Panc1 (cell line): ENCODE results near the gene ANKMY2. TPM values are rescaled to one million over a fixed set of nuclear protein-coding genes. Genes with fewer than 3 reads are reported as not detected.

ENCODE experiments used
- ATAC-seq: fragments of 200-7000 bp; cut with Tn5 transposase; 2 replicates; pipeline ENCODE4 v1.9.1; 2020; ENCODE audit warnings: mild to moderate bottlenecking, moderate library complexity
- BruUV-seq: library from RNA; stranded (reverse); fragments of 400-500 nt; replicated peaks from 2 replicates; lab custom pipeline; 2021; lab: Mats Ljungman, UMichigan
- CTCF ChIA-PET: fragments of 300-600 bp; sonication (Branson Sonifier 250); formaldehyde crosslinking; loops from one replicate; lab custom pipeline; 2022; ENCODE audit warnings: antibody characterized with exemption; lab: Charles Lee
- POLR2A ChIA-PET: fragments of 300-600 bp; sonication (Branson Sonifier 250); formaldehyde crosslinking; loops from one replicate; lab custom pipeline; 2022; ENCODE audit warnings: antibody characterized with exemption; lab: Charles Lee
- DNase-seq: peaks from one replicate; pipeline ENCODE4 v3.0.0-alpha.2; 2010; ENCODE audit warnings: low read depth, low spot score
- H3K27ac ChIP-seq: 2 replicates; pipeline ENCODE4 v1.5.1; 2011; ENCODE audit warnings: mild to moderate bottlenecking, low read length, inconsistent platforms
- H3K27me3 ChIP-seq: fragments of 200-500 bp; sonication (Bioruptor generic); 2 replicates; pipeline ENCODE4 v1.6.0; 2014; ENCODE audit warnings: low read length, inconsistent platforms; ENCODE audit not compliant: control insufficient read depth, insufficient read depth
- H3K36me3 ChIP-seq: fragments of 200-500 bp; sonication (Bioruptor generic); 2 replicates; pipeline ENCODE4 v1.5.1; 2014; ENCODE audit warnings: inconsistent platforms, mild to moderate bottlenecking, low read length, moderate library complexity; ENCODE audit not compliant: control insufficient read depth, insufficient read depth
- H3K4me1 ChIP-seq: 2 replicates; pipeline ENCODE4 v1.5.1; 2011; ENCODE audit warnings: inconsistent platforms, mild to moderate bottlenecking, low read length, moderate library complexity; ENCODE audit not compliant: control insufficient read depth, insufficient read depth
- H3K4me3 ChIP-seq, 2 experiments: 2 replicates each; pipeline ENCODE4 v1.5.1; 2011 to 2012; ENCODE audit warnings: low read depth in 2 of 2, low read length in 2 of 2, mild to moderate bottlenecking in 2 of 2, inconsistent platforms in 1 of 2, moderate library complexity in 1 of 2
- H3K9me3 ChIP-seq: fragments of 200-500 bp; sonication (Bioruptor generic); 2 replicates; pipeline ENCODE4 v1.5.1; 2014; ENCODE audit warnings: low read depth, mild to moderate bottlenecking, inconsistent platforms, low read length, moderate library complexity; ENCODE audit not compliant: control insufficient read depth, insufficient read depth
- POLR2AphosphoS5 ChIP-seq: IDR thresholded peaks from 2 replicates; pipeline ENCODE4 v1.6.1; 2012; ENCODE audit warnings: mild to moderate bottlenecking, low read depth, low read length, moderate library complexity
- SIN3A ChIP-seq: IDR thresholded peaks from 2 replicates; pipeline ENCODE4 v1.6.1; 2012; ENCODE audit warnings: low read depth, mild to moderate bottlenecking, low read length, moderate library complexity, borderline replicate concordance; ENCODE audit not compliant: insufficient read depth
- TCF7L2 ChIP-seq: IDR thresholded peaks from 2 replicates; pipeline ENCODE4 v1.6.1; 2011; ENCODE audit warnings: mild to moderate bottlenecking, low read depth, low read length, inconsistent platforms
- in situ Hi-C: cut with HindIII; loops from 2 replicates; pipeline ENCODE4 v1.10.0; 2016; ENCODE audit warnings: low sequenced_read_pairs, low pct_unique_long_range_greater_than_20kb
- intact Hi-C: fragments of 100-400 bp; cut with micrococcal nuclease; formaldehyde crosslinking; loops from one replicate; pipeline ENCODE4 v1.10.0; 2022; ENCODE audit not compliant: unreplicated experiment
- total RNA-seq: library from RNA; stranded (reverse); gene quantifications from one replicate; pipeline ENCODE4 v1.2.1, GENCODE V29; 2021; ENCODE audit not compliant: unreplicated experiment
- TF ChIP-seq, protein P1 (sequence below): fragments of 450-650 bp; IDR thresholded peaks from 2 replicates; pipeline ENCODE4 v1.5.1; 2017; ENCODE audit warnings: mild to moderate bottlenecking
- TF ChIP-seq, protein P2 (sequence below), 2 experiments: IDR thresholded peaks; 2 replicates each; pipeline ENCODE4 v1.6.1; 2011 to 2012; ENCODE audit warnings: low read depth in 2 of 2, control low read depth in 1 of 2, low read length in 1 of 2, mild to moderate bottlenecking in 1 of 2, moderate library complexity in 1 of 2; ENCODE audit not compliant: insufficient read depth in 1 of 2

Gene ANKMY2
- total RNA-seq, 1 experiment from 2014 or later = 18.6 TPM

GRCh38 chr7:16558761-16559302 lies 86.7 kb downstream of the ANKMY2 start:
- H3K4me1 ChIP-seq = no peaks in the 10 kb centered on the region
- H3K4me3 ChIP-seq = no peak overlapping the region
- TF ChIP-seq, protein P1, sequence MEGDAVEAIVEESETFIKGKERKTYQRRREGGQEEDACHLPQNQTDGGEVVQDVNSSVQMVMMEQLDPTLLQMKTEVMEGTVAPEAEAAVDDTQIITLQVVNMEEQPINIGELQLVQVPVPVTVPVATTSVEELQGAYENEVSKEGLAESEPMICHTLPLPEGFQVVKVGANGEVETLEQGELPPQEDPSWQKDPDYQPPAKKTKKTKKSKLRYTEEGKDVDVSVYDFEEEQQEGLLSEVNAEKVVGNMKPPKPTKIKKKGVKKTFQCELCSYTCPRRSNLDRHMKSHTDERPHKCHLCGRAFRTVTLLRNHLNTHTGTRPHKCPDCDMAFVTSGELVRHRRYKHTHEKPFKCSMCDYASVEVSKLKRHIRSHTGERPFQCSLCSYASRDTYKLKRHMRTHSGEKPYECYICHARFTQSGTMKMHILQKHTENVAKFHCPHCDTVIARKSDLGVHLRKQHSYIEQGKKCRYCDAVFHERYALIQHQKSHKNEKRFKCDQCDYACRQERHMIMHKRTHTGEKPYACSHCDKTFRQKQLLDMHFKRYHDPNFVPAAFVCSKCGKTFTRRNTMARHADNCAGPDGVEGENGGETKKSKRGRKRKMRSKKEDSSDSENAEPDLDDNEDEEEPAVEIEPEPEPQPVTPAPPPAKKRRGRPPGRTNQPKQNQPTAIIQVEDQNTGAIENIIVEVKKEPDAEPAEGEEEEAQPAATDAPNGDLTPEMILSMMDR = no peak
- no peak for TF ChIP-seq POLR2AphosphoS5
- TF ChIP-seq TCF7L2 = no peak
- no peak for TF ChIP-seq SIN3A
- TF ChIP-seq, protein P2, sequence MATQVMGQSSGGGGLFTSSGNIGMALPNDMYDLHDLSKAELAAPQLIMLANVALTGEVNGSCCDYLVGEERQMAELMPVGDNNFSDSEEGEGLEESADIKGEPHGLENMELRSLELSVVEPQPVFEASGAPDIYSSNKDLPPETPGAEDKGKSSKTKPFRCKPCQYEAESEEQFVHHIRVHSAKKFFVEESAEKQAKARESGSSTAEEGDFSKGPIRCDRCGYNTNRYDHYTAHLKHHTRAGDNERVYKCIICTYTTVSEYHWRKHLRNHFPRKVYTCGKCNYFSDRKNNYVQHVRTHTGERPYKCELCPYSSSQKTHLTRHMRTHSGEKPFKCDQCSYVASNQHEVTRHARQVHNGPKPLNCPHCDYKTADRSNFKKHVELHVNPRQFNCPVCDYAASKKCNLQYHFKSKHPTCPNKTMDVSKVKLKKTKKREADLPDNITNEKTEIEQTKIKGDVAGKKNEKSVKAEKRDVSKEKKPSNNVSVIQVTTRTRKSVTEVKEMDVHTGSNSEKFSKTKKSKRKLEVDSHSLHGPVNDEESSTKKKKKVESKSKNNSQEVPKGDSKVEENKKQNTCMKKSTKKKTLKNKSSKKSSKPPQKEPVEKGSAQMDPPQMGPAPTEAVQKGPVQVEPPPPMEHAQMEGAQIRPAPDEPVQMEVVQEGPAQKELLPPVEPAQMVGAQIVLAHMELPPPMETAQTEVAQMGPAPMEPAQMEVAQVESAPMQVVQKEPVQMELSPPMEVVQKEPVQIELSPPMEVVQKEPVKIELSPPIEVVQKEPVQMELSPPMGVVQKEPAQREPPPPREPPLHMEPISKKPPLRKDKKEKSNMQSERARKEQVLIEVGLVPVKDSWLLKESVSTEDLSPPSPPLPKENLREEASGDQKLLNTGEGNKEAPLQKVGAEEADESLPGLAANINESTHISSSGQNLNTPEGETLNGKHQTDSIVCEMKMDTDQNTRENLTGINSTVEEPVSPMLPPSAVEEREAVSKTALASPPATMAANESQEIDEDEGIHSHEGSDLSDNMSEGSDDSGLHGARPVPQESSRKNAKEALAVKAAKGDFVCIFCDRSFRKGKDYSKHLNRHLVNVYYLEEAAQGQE (IDR thresholded peaks at IDR 0.05; ENCODE audit: insufficient read depth in 1 of 2, low read depth in 2 of 2, low read length in 1 of 2) = no peak
- in situ Hi-C loops = no loop called here
- DNase-seq (no peak), ATAC-seq (no peak)
- no peaks in the 10 kb centered on the region for H3K27me3 ChIP-seq
- H3K9me3 ChIP-seq = no peaks in the 10 kb centered on the region
- POLR2A ChIA-PET = no interaction called here
- intact Hi-C loops = no loop called here
- H3K36me3 ChIP-seq = no peaks in the 10 kb centered on the region
- CTCF ChIA-PET = no interaction called here
- BruUV-seq = no TSS peak
- no peak overlapping the region for H3K27ac ChIP-seq

DNA sequence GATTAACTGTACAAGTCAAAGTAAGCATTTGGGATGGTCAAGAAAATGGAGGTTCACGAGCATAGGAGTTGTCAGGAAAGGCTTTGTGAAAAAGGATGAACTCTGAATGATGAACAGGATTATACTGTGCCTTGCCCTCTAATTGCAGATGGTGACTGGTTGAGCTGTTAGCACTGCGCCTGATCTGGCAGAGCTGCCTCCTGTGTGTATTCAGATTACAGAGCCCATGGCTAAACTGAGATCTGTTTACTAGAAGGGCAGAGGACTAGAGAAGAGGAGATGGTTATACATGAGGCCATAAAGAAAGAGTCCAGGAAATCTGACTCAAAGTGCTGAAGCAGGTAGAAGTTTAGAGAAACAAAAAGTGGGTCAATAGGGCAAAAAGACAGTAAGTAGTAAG lies 89.2 kb downstream of the ANKMY2 start:
- CTCF ChIA-PET = no interaction called here
- TF ChIP-seq TCF7L2 = no peak
- DNase-seq (no peak), ATAC-seq (no peak)
- no TSS peak for BruUV-seq
- POLR2A ChIA-PET = no interaction called here
- Histone ChIP-seq H3K27ac (no peak overlapping the region), H3K9me3 (no peaks in the 10 kb centered on the region), H3K27me3 (peaks cover 5% of the 10 kb centered on the region), H3K36me3 (no peaks in the 10 kb centered on the region), H3K4me3 (no peak overlapping the region), H3K4me1 (no peaks in the 10 kb centered on the region)
- in situ Hi-C loops (no loop called here), intact Hi-C loops (no loop called here)

DNA sequence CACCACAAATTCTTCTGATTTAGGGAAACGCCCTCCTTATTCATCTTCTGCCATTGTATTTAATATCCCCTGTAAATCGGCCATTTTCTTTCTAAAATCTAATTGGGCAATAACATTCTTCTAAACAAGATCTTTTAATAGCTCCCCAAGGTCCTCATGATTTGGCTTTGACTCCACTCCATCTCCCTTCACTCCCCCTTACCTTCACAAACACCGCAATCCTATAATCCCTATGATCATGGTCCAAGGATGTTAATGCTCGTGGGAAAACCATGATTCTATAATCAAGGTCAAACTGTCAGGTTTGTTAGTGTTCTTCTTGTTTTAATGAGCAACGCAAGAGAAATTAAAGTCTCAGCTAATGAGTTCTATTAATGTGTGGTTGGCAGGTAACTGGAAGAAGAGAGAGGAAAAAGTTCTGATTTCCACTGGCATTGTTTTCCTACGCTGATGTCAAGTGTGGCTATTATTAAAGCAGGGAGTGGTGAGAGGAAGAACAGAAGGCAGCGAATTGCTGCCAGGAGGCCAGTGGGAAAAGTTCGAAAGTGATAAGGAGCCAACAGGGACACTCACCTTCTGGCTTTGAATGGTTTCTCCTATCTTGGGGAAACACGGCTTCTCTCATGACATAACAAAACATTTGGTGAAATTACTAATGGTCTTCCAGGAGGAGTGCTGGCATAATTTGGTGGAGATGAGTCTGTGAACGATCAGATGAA lies 90.9 kb downstream of the ANKMY2 start:
- no TSS peak for BruUV-seq
- no peak for TF ChIP-seq SIN3A
- TF ChIP-seq TCF7L2 = no peak
- no peak for TF ChIP-seq POLR2AphosphoS5
- TF ChIP-seq, protein P1 = no peak
- TF ChIP-seq, protein P2 (IDR thresholded peaks at IDR 0.05; ENCODE audit: insufficient read depth in 1 of 2, low read depth in 2 of 2, low read length in 1 of 2) = no peak
- Histone ChIP-seq H3K27ac (no peak overlapping the region), H3K9me3 (no peaks in the 10 kb centered on the region), H3K4me1 (no peaks in the 10 kb centered on the region), H3K36me3 (no peaks in the 10 kb centered on the region), H3K4me3 (no peak overlapping the region), H3K27me3 (peaks cover 5% of the 10 kb centered on the region)
- ATAC-seq = no peak
- DNase-seq = no peak
- in situ Hi-C loops = no loop called here
- ChIA-PET POLR2A (no interaction called here), CTCF (no interaction called here)
- intact Hi-C loops = no loop called here
